Left ventricle myocardium superior (tissue), 1 donor: ENCODE measurements around the gene KIR3DL2. TPM values are rescaled to one million over a fixed set of nuclear protein-coding genes. Genes with fewer than 3 reads are reported as not detected.
"Not testable (repeated sequence)": the region's sequence is repeated elsewhere in the genome, so short reads cannot be mapped to it uniquely, and the experiment has no call there.

Source experiments
- ATAC-seq: fragments of 200-7000 bp; cut with Tn5 transposase; one replicate; pipeline ENCODE4 v1.9.1; 2020; ENCODE audit warnings: mild to moderate bottlenecking, moderate library complexity
- DNase-seq: peaks from one replicate; pipeline ENCODE4 v3.0.0-alpha.2; 2020
- intact Hi-C: fragments of 100-400 bp; cut with micrococcal nuclease; formaldehyde crosslinking; loops from one replicate; pipeline ENCODE4 v1.11.0; 2022
- total RNA-seq: library from RNA; stranded (reverse); fragmentation: NEBNext Ultra II Directional; extraction: Animal tissue kit (Norgen Biotek cat#: 25700); gene quantifications from one replicate; pipeline ENCODE4 v1.2.1, GENCODE V29; 2021
- donor health status: DM: no; HTN: yes; CAD: no; lungs with severe emphysema.

KIR3DL2 gene
- total RNA-seq, 1 donor from 2014 or later: not detected

- no peak for ATAC-seq
Measured at GRCh38 chr19:54905803-54906511, 55.7 kb downstream of the KIR3DL2 start, which contains the start of gene NCR1. NCR1 (plus strand) TSS chr19:54906148; CDS start chr19:54906188, 40 bp downstream.

GRCh38 chr19:54906819-54907218 is 56.6 kb downstream of the KIR3DL2 start:
- DNase-seq (no peak), ATAC-seq (no peak)
- intact Hi-C loops: no loop called here

More at GRCh38 chr19:54905803-54906511, 55.7 kb downstream of the KIR3DL2 start, which contains the start of gene NCR1:
- no peak for DNase-seq
- intact Hi-C loops: no loop called here

DNA sequence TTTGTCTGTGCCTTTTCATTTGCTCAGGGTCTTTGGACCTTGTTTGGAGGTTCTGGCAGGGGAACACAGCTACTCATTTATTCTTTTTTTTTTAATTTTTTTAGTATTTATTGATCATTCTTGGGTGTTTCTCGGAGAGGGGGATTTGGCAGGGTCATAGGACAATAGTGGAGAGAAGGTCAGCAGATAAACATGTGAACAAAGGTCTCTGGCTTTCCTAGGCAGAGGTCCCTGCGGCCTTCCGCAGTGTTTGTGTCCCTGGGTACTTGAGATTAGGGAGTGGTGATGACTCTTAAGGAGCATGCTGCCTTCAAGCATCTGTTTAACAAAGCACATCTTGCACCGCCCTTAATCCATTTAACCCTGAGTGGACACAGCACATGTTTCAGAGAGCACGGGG is 57.7 kb downstream of the KIR3DL2 start:
- ATAC-seq, intact Hi-C loops, DNase-seq: not testable (repeated sequence)

Other genes starting within 250 kb of the KIR3DL2 start
- 2.2 TPM for gene LILRB1, start 220.0 kb upstream of the KIR3DL2 start, total RNA-seq
- 3.3 TPM for gene LILRB4, start 187.5 kb upstream of the KIR3DL2 start, total RNA-seq
- not detected for gene KIR3DL3, start 126.0 kb upstream of the KIR3DL2 start, total RNA-seq
- gene KIR2DL3, start 111.9 kb upstream of the KIR3DL2 start, total RNA-seq: not detected
- not detected for gene KIR2DL1, start 80.7 kb upstream of the KIR3DL2 start, total RNA-seq
- gene KIR2DL4, start 46.8 kb upstream of the KIR3DL2 start, total RNA-seq: not detected
- not detected for gene KIR3DL1, start 34.0 kb upstream of the KIR3DL2 start, total RNA-seq
- gene KIR2DS4, start 17.8 kb upstream of the KIR3DL2 start, total RNA-seq: not detected
- gene FCAR, start 23.8 kb downstream of the KIR3DL2 start, total RNA-seq: 0.32 TPM
- gene NCR1, start 55.7 kb downstream of the KIR3DL2 start, total RNA-seq: 0.27 TPM
- gene NLRP7, start 97.1 kb downstream of the KIR3DL2 start, total RNA-seq: not detected
- gene NLRP2, start 115.9 kb downstream of the KIR3DL2 start, total RNA-seq: 0.67 TPM
- not detected for gene GP6, start 187.8 kb downstream of the KIR3DL2 start, total RNA-seq
- gene RDH13, start 212.7 kb downstream of the KIR3DL2 start, total RNA-seq: 52.0 TPM
- gene EPS8L1, start 225.4 kb downstream of the KIR3DL2 start, total RNA-seq: 2.7 TPM